HepG2 (cell line): ENCODE data around the gene TEDC1. TPM values are rescaled to one million over a fixed set of nuclear protein-coding genes. Genes with fewer than 3 reads are reported as not detected.

Source experiments
- DR1 ChIP-seq: sonication (generic); formaldehyde crosslinking; IDR thresholded peaks from 2 replicates; pipeline ENCODE4 v1.8.0; 2021; ENCODE audit warnings: mild to moderate bottlenecking, missing genetic modification reagents, inconsistent platforms
- HOXA5 ChIP-seq: sonication (generic); formaldehyde crosslinking; IDR thresholded peaks from 2 replicates; pipeline ENCODE4 v1.4.0; 2020; ENCODE audit warnings: missing genetic modification reagents
- LCORL ChIP-seq, 2 experiments: fragments of 450-650 bp in 1 of 2; sonication (generic) in 1 of 2; formaldehyde crosslinking in 1 of 2; IDR thresholded peaks; 2 replicates each; pipeline versions ENCODE4 v1.5.0 to v1.6.1; 2017 to 2020; ENCODE audit warnings: antibody characterized with exemption in 1 of 2, missing genetic modification reagents in 1 of 2
- MED8 ChIP-seq: sonication (generic); formaldehyde crosslinking; IDR thresholded peaks from 2 replicates; pipeline ENCODE4 v1.8.1; 2023; ENCODE audit warnings: mild to moderate bottlenecking, missing genetic modification reagents; ENCODE audit not compliant: insufficient replicate concordance
- SIX1 ChIP-seq: sonication (generic); formaldehyde crosslinking; IDR thresholded peaks from 2 replicates; pipeline ENCODE4 v1.4.0; 2020; ENCODE audit warnings: missing genetic modification reagents, borderline replicate concordance
- SOX6 ChIP-seq, 2 experiments: fragments of 450-650 bp in 1 of 2; sonication (generic) in 1 of 2; formaldehyde crosslinking in 1 of 2; IDR thresholded peaks; 2 replicates each; pipeline versions ENCODE4 v1.4.0 to v1.6.1; 2017 to 2020; ENCODE audit warnings: antibody characterized with exemption in 1 of 2, mild to moderate bottlenecking in 1 of 2, missing genetic modification reagents in 1 of 2
- ZBTB7B ChIP-seq: sonication (generic); formaldehyde crosslinking; IDR thresholded peaks from 2 replicates; pipeline ENCODE4 v1.4.0; 2020; ENCODE audit warnings: missing genetic modification reagents
- ZNF12 ChIP-seq: sonication (generic); formaldehyde crosslinking; IDR thresholded peaks from 2 replicates; pipeline ENCODE4 v1.5.0; 2020; ENCODE audit warnings: missing genetic modification reagents
- ZNF205 ChIP-seq: IDR thresholded peaks from 2 replicates; pipeline ENCODE4 v1.6.1; 2018; ENCODE audit warnings: missing biosample characterization, missing genetic modification reagents
- ZNF749 ChIP-seq: sonication (generic); formaldehyde crosslinking; IDR thresholded peaks from 2 replicates; pipeline ENCODE4 v1.8.0; 2022; ENCODE audit warnings: mild to moderate bottlenecking, missing genetic modification reagents, moderate library complexity, borderline replicate concordance
- polyA plus RNA-seq, 8 experiments: library from polyadenylated mRNA; depleted of rRNA in 3 of 8; stranded (reverse) in 7 of 8; unstranded in 1 of 8; fragments of >200 nt; fragmentation: Illumina TruSeq in 4 of 8; extraction: Trizol in 4 of 8; gene quantifications; 2 replicates each; pipeline versions ENCODE4 v1.2.1 to v1.2.3, GENCODE V29; 2011 to 2016; ENCODE audit warnings: low read depth in 4 of 8, missing spikeins in 1 of 8, mixed read lengths in 1 of 8; ENCODE audit not compliant: insufficient read depth in 1 of 8
- total RNA-seq, 5 experiments: library from RNA; depleted of rRNA; stranded (reverse); fragments of >200 nt; fragmentation: Illumina TruSeq; extraction: Trizol; gene quantifications; 2 replicates each; pipeline ENCODE4 v1.2.3, GENCODE V29; 2016; ENCODE audit warnings: low read depth in 1 of 5
- TF ChIP-seq, protein P1 (sequence below): sonication (generic); formaldehyde crosslinking; IDR thresholded peaks from one replicate; pipeline ENCODE4 v1.5.1; 2020; ENCODE audit warnings: mild to moderate bottlenecking, missing genetic modification reagents; ENCODE audit errors: not compliant biosample characterization
- TF ChIP-seq, protein P2 (sequence below): sonication (generic); formaldehyde crosslinking; IDR thresholded peaks from 2 replicates; pipeline ENCODE4 v1.4.0; 2020; ENCODE audit warnings: mild to moderate bottlenecking, missing genetic modification reagents
- TF ChIP-seq, protein P3 (sequence below): IDR thresholded peaks from 2 replicates; pipeline ENCODE4 v1.4.0; 2020; ENCODE audit warnings: mild to moderate bottlenecking, missing genetic modification reagents

TEDC1 gene
- total and polyA plus RNA-seq, 2 of the 13 experiments (the other 11 are each of a cell fraction or from before 2014, with no cell fraction given) = 5.7 to 27.4 TPM

DNA sequence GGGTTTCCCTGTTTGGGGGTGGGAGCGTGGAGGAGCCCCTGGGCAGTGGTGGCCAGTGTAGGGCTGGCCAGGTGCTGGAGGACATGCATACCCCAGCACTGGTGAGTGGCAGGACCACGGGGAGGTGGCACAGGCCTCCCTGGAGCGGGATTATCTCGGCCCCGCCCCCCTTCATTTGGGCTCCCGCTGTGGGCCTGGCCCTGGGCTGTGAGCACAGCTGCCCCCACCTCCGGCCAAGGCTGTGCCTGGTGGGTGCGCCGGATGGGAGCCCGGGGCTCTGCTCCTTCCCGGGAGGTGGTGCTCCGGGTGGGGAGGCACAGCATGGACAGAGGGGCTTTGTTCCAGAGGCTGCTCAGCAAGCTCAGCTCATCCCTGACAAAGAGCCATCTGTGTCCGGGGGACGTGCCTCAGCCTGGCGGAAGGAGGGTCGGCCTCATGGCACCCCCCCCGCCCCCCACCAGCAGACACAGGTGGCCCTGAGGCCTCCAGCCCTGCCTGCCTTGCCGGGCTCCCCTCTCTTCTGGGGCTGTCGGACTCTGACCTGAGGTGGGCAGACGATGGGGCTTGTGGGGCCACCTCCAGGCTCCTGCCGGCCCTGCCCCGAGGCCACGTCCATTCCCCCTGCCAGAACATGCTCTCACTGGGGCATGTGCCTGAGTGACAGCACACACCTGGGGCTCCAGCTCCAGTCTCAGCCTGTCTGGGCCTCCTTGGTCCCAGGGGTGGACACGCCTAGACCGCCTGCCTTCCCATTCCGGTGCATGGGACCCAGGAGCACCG, 8.4 kb downstream of the TEDC1 start (continued):
- TF ChIP-seq ZNF749 (CRISPR knock-in tag) (peak; percentile 74; the same call in 1 of the 2 replicates), SIX1 (no peak), ZNF205 (CRISPR knock-in tag) (peak; percentile 75; the same call in 1 of the 2 replicates), SOX6 (IDR thresholded peaks at IDR 0.05) (no peak), SOX6 (CRISPR knock-in tag; IDR thresholded peaks at IDR 0.05) (peak; percentile 91), HOXA5 (CRISPR knock-in tag) (no peak; the same call in 1 of the 2 replicates), ZBTB7B (CRISPR knock-in tag) (peak; percentile 99), ZNF12 (CRISPR knock-in tag) (no peak; the same call in 1 of the 2 replicates), MED8 (CRISPR knock-in tag) (peak; percentile 94), LCORL (IDR thresholded peaks at IDR 0.05) (no peak), LCORL (CRISPR knock-in tag; IDR thresholded peaks at IDR 0.05) (peak; percentile 94; the same call in 1 of the 2 replicates), DR1 (CRISPR knock-in tag) (no peak; the same call in 1 of the 2 replicates)
- TF ChIP-seq, protein P1, sequence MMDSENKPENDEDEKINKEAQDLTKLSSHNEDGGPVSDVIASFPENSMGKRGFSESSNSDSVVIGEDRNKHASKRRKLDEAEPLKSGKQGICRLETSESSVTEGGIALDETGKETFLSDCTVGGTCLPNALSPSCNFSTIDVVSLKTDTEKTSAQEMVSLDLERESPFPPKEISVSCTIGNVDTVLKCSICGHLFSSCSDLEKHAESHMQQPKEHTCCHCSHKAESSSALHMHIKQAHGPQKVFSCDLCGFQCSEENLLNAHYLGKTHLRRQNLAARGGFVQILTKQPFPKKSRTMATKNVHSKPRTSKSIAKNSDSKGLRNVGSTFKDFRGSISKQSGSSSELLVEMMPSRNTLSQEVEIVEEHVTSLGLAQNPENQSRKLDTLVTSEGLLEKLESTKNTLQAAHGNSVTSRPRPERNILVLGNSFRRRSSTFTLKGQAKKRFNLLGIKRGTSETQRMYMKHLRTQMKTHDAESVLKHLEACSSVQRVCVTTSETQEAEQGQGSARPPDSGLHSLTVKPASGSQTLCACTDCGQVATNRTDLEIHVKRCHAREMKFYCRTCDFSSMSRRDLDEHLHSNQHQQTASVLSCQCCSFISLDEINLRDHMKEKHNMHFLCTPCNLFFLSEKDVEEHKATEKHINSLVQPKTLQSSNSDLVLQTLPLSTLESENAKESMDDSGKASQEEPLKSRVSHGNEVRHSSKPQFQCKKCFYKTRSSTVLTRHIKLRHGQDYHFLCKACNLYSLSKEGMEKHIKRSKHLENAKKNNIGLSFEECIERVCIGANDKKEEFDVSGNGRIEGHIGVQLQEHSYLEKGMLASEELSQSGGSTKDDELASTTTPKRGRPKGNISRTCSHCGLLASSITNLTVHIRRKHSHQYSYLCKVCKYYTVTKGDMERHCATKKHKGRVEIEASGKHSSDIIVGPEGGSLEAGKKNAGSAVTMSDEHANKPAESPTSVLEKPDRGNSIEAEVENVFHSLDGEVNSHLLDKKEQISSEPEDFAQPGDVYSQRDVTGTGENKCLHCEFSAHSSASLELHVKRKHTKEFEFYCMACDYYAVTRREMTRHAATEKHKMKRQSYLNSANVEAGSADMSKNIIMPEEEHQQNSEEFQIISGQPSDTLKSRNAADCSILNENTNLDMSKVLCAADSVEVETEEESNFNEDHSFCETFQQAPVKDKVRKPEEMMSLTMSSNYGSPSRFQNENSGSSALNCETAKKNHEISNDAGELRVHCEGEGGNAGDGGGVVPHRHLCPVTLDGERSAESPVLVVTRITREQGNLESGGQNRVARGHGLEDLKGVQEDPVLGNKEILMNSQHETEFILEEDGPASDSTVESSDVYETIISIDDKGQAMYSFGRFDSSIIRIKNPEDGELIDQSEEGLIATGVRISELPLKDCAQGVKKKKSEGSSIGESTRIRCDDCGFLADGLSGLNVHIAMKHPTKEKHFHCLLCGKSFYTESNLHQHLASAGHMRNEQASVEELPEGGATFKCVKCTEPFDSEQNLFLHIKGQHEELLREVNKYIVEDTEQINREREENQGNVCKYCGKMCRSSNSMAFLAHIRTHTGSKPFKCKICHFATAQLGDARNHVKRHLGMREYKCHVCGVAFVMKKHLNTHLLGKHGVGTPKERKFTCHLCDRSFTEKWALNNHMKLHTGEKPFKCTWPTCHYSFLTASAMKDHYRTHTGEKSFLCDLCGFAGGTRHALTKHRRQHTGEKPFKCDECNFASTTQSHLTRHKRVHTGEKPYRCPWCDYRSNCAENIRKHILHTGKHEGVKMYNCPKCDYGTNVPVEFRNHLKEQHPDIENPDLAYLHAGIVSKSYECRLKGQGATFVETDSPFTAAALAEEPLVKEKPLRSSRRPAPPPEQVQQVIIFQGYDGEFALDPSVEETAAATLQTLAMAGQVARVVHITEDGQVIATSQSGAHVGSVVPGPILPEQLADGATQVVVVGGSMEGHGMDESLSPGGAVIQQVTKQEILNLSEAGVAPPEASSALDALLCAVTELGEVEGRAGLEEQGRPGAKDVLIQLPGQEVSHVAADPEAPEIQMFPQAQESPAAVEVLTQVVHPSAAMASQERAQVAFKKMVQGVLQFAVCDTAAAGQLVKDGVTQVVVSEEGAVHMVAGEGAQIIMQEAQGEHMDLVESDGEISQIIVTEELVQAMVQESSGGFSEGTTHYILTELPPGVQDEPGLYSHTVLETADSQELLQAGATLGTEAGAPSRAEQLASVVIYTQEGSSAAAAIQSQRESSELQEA (CRISPR knock-in tag) = no peak
- TF ChIP-seq, protein P2, sequence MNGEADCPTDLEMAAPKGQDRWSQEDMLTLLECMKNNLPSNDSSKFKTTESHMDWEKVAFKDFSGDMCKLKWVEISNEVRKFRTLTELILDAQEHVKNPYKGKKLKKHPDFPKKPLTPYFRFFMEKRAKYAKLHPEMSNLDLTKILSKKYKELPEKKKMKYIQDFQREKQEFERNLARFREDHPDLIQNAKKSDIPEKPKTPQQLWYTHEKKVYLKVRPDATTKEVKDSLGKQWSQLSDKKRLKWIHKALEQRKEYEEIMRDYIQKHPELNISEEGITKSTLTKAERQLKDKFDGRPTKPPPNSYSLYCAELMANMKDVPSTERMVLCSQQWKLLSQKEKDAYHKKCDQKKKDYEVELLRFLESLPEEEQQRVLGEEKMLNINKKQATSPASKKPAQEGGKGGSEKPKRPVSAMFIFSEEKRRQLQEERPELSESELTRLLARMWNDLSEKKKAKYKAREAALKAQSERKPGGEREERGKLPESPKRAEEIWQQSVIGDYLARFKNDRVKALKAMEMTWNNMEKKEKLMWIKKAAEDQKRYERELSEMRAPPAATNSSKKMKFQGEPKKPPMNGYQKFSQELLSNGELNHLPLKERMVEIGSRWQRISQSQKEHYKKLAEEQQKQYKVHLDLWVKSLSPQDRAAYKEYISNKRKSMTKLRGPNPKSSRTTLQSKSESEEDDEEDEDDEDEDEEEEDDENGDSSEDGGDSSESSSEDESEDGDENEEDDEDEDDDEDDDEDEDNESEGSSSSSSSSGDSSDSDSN (CRISPR knock-in tag) = peak; percentile 98
- TF ChIP-seq, protein P3, sequence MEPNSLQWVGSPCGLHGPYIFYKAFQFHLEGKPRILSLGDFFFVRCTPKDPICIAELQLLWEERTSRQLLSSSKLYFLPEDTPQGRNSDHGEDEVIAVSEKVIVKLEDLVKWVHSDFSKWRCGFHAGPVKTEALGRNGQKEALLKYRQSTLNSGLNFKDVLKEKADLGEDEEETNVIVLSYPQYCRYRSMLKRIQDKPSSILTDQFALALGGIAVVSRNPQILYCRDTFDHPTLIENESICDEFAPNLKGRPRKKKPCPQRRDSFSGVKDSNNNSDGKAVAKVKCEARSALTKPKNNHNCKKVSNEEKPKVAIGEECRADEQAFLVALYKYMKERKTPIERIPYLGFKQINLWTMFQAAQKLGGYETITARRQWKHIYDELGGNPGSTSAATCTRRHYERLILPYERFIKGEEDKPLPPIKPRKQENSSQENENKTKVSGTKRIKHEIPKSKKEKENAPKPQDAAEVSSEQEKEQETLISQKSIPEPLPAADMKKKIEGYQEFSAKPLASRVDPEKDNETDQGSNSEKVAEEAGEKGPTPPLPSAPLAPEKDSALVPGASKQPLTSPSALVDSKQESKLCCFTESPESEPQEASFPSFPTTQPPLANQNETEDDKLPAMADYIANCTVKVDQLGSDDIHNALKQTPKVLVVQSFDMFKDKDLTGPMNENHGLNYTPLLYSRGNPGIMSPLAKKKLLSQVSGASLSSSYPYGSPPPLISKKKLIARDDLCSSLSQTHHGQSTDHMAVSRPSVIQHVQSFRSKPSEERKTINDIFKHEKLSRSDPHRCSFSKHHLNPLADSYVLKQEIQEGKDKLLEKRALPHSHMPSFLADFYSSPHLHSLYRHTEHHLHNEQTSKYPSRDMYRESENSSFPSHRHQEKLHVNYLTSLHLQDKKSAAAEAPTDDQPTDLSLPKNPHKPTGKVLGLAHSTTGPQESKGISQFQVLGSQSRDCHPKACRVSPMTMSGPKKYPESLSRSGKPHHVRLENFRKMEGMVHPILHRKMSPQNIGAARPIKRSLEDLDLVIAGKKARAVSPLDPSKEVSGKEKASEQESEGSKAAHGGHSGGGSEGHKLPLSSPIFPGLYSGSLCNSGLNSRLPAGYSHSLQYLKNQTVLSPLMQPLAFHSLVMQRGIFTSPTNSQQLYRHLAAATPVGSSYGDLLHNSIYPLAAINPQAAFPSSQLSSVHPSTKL (CRISPR knock-in tag) = peak; percentile 50; the same call in 1 of the 2 replicates
